Activated CD4-positive, CD25-positive, alpha-beta regulatory T cell (primary cell): ENCODE measurements around the gene ASB15.

Source experiments
- DNase-seq, 4 experiments: peaks; one replicate each; lab custom pipeline; 2025; lab: John Stamatoyannopoulos, UW

The ASB15 gene

DNA sequence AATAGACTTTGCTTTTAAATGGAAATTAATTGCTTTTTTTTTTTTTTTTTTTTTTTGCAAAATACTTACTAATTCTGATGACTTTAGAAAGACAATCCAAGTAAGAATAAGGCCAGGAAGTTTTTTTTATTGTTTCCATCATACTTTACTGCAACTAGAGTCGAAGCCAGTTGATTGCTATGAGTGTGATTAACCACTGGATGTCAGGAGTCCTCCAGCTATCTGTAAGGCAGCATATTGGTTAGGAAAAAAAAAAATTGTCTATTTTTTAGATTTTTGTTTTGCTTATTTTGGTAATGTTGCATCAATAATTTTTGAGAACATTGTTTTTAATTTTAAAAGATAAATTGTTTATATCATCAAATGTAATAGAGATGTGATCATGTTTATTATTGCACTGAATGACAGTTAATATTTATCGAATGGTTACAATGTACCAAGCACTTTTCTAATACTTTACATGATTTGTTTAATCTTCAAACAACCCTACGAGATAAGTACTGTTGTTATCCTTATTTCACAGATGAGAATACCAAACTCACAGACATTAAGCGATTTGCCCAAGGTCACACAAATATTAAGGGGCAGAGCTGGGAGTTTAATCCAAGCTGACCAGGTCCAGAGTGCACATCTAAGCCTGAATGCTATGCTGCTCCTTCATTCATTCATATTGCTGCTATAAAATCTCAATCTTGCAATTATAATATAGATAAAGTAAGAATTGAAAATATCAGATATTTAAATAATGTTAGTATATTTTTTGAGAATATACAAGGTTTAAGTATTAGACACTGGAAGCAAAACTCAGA lies 34.1 kb downstream of the ASB15 start:
- DNase-seq: no peak

GRCh38 chr7:123637203-123637602 lies 35.6 kb downstream of the ASB15 start:
- no peak for DNase-seq

GRCh38 chr7:123637878-123638277 lies 36.3 kb downstream of the ASB15 start:
- no peak for DNase-seq

GRCh38 chr7:123639631-123640030 lies 38.0 kb downstream of the ASB15 start:
- no peak for DNase-seq

GRCh38 chr7:123640583-123640982 lies 39.0 kb downstream of the ASB15 start:
- no peak for DNase-seq

DNA sequence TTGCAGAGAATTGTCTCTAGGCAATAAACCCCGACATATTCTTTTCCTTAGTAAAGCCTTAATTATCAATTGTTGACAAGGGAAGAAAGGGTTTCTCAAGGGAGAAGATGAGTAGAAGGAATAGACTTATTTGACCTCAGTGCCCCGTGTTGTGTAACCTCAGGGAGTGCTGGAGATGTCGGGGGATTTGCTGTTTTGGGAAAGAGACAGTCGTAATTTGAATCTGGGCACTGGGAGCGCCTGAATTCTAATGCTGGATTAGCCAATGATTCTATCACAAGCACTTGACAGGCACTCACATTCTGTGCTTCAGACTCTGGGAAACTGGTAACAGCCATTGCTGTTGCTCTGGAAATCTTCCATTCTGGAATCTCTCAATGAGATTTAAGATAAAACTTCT lies 40.3 kb downstream of the ASB15 start:
- DNase-seq: no peak

GRCh38 chr7:123643495-123644441 lies 42.1 kb downstream of the ASB15 start:
- DNase-seq: no peak

- DNase-seq: no peak
Observed at GRCh38 chr7:123645516-123645915, 43.9 kb downstream of the ASB15 start.

DNA sequence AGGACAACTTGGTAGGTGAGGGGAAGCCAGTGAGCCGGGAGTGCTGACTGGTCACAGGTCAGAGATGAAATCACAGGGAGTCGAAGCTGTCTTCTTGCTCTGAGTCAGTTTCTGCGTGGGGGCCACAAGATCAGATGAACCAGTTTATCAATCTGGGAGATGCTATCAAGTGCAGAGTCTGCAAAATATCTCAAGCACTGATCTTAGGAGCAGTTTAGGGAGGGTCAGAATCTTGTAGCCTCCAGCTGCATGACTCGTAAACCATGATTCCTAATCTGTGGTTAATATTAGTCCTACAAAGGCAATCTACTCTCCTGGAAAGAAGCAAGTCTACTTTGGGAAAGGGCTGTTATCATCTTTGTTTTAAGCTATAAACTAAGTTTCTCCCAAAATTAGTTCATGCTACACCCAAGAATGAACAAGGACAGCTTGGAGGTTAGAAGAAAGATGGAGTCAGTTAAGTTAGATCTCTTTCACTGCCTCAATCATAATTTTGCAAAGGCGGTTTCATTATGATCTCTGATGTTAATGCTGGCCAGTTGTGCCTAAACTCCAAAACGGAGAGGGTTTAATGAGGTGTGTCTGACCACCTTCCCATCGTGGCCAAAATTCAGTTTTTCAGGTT lies 45.6 kb downstream of the ASB15 start:
- DNase-seq: no peak

DNA sequence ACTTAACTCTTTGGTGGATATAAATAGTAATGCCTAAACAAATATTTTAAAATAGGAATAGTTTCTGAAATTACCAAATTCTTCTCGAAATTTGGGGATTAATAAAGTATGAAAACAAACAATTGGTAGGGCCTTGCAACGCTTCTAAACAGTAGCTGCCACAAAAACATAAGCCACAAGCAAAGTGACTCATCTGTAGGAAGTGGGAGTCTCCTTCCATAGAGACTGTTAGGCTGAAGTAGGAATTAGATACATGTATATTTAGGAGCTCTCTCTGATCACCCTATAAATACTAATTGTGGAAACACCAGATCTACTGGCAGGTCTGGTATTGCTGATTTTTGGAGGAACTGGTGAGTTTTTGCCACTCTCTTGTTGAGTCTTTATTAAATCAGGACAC lies 48.3 kb downstream of the ASB15 start:
- DNase-seq: no peak

DNA sequence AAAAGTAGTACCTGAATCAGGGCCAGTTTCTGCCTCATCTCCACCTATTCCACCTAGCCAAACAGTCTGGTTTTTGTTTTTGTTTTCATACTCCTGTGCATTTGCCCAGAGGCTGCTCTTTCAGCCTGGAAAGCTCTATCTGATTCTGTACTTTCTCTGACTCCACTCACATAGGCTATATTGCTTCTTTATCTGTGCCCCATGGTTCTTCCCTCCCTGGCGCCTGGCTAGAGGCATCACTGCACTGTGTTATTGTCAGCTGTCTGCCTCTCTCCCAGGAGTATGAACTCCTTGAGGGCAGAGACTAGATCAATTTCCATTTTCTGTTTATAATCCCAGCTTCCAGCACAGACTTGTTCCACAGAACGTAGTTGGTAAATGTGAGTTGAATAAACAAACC lies 49.0 kb downstream of the ASB15 start:
- no peak for DNase-seq

- DNase-seq: no peak
Observed at GRCh38 chr7:123652406-123652805, 50.8 kb downstream of the ASB15 start.

- no peak for DNase-seq
Observed at GRCh38 chr7:123653162-123653561, 51.5 kb downstream of the ASB15 start.

- DNase-seq: no peak
Observed at GRCh38 chr7:123655614-123656013, 54.0 kb downstream of the ASB15 start, which contains the start of gene LMOD2. Gene LMOD2, plus strand, starts transcription at chr7:123655866. Its CDS starts 98 bp downstream, at chr7:123655964.

DNA sequence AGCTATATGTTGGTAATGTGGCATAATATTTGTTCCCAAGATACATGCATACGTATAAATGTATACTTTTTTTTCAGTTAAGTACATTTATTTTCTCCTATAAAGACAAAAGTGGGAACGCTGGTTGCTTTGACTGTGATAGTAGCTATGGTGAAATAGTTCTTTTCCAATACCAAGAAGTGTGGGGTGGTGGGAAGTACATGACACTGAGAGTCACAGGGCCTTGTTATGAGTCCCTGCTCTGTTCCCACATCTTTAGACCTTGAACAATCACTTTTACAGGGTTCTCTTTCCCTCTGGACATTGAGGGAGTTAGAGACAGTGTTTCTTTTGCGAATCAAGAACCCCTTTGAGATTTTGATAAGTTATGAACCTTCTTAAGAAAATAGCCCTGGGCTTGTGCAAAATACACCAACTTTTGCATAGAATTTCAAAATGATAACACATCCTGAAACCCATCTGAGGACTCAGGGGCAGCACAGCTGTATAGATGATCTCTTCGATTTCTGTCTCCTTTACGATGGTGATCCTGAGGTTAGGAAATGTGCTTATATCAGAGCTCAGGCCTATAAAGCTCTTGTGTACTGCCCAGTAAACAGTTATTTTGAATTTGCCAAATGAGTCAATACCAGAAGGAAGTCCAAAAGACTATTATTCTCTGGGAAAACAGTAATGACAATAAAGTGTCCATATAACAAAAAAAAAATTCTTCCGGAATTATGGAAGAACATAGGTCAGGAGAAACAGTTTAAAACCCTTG lies 55.1 kb downstream of the ASB15 start:
- no peak for DNase-seq

- no peak for DNase-seq
Observed at GRCh38 chr7:123657304-123657685, 55.7 kb downstream of the ASB15 start.

DNA sequence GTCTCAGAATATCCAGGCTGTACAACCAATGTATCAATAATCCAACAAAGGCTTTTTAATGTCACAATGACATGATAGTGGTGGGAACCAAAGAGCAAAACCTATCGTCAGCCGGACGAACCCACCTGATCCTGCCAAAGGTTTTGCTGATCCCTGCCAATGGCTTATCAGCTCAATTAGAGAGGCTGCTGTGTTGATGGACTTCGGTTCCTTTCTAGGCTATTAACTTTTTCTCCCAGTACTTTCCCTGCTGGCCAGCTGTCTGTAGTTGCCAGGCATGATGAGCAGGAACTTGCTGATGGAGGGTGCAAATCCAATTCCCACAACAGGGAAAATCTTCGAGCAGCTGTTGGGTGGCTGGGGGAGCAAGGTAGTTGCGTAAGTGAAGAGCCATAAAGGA lies 56.4 kb downstream of the ASB15 start:
- DNase-seq: no peak

DNA sequence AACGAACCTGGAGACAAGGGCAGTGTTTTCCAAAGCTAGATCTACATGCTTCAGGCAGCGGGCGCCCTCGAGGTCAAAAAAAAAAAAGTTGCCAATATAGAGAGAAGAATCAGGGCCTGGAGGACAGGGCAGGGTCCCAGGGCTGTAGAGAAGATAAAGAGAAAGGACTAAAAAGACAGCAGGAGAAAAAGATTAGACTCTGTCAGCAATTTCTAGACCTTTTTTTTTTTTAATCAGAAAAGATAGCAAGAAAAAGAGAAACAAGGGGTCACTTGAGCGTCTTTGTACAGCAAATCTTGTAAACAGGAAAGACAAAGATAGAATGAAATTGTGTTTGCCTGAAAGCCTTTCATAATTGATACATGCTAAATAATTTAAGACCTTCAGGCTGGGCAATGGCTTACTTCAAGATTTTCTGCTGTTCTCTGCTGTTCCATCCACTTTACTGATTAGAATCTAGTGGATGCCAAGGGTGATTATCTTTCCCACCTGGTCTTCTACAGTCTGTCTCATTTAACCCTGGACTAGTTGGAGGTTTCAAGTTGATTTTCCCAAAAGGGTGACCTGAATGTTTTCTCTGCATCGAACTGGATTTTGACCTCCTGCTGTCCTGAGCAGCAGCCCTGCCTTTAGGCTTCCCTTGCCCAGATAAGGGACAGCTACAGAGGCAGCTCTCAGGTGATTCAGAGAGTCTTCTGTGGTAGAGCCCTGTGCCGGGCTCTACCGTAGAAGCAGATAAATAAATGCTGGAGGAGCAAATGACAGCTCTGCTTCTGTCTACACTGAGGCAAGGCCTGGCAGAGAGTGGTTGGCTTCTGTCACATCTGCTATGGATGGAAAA lies 59.1 kb downstream of the ASB15 start:
- DNase-seq: no peak

DNA sequence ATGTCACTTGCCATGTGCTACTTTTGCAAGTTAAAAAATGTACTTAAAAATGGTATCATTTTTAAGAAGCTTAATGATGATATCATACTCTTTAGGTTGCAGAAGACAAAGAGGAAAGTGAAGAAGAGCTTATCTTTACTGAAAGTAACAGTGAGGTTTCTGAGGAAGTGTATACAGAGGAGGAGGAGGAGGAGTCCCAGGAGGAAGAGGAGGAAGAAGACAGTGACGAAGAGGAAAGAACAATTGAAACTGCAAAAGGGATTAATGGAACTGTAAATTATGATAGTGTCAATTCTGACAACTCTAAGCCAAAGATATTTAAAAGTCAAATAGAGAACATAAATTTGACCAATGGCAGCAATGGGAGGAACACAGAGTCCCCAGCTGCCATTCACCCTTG lies 60.1 kb downstream of the ASB15 start:
- DNase-seq: no peak

DNA sequence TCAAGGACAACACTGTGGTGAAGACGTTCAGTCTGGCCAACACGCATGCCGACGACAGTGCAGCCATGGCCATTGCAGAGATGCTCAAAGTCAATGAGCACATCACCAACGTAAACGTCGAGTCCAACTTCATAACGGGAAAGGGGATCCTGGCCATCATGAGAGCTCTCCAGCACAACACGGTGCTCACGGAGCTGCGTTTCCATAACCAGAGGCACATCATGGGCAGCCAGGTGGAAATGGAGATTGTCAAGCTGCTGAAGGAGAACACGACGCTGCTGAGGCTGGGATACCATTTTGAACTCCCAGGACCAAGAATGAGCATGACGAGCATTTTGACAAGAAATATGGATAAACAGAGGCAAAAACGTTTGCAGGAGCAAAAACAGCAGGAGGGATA lies 60.7 kb downstream of the ASB15 start:
- no peak for DNase-seq

- no peak for DNase-seq
Observed at GRCh38 chr7:123662755-123663154, 61.1 kb downstream of the ASB15 start.
